ENCODE data around the gene SLC25A25.

The SLC25A25 gene

GRCh38 chr9:128145536-128145935 is 77.5 kb downstream of the SLC25A25 start:
- DNase-seq (ENCODE audit: low read depth in 2 of 2) = no peak

- no peak for DNase-seq (ENCODE audit: low read depth in 2 of 2)
Observed at GRCh38 chr9:128145951-128146351, 77.9 kb downstream of the SLC25A25 start.

- no peak for DNase-seq (ENCODE audit: low read depth in 2 of 2)
Observed at GRCh38 chr9:128146591-128147120, 78.6 kb downstream of the SLC25A25 start.

- DNase-seq (ENCODE audit: low read depth in 2 of 2) = no peak
Observed at GRCh38 chr9:128148509-128149000, 80.5 kb downstream of the SLC25A25 start.

GRCh38 chr9:128149001-128149701 is 81.1 kb downstream of the SLC25A25 start, which contains the start of gene LCN2:
Gene LCN2 (plus strand): TSS chr9:128149453. CDS start chr9:128149526, 73 bp downstream.
- DNase-seq (ENCODE audit: low read depth in 2 of 2) = no peak

GRCh38 chr9:128149951-128150593 is 82.0 kb downstream of the SLC25A25 start:
- no peak for DNase-seq (ENCODE audit: low read depth in 2 of 2)

- peak in 1 of 2 donors; percentile 14 for DNase-seq (ENCODE audit: low read depth in 2 of 2)
Observed at GRCh38 chr9:128150594-128151308, 82.7 kb downstream of the SLC25A25 start.

GRCh38 chr9:128151309-128152132 is 83.5 kb downstream of the SLC25A25 start:
- no peak for DNase-seq (ENCODE audit: low read depth in 2 of 2)

- no peak for DNase-seq (ENCODE audit: low read depth in 2 of 2)
Observed at GRCh38 chr9:128152133-128153059, 84.4 kb downstream of the SLC25A25 start.

GRCh38 chr9:128153060-128153946 is 85.3 kb downstream of the SLC25A25 start:
- DNase-seq (ENCODE audit: low read depth in 2 of 2) = no peak

- DNase-seq (ENCODE audit: low read depth in 2 of 2) = no peak
Observed at GRCh38 chr9:128153947-128154695, 86.1 kb downstream of the SLC25A25 start.

GRCh38 chr9:128155736-128156500 is 87.9 kb downstream of the SLC25A25 start:
- DNase-seq (ENCODE audit: low read depth in 2 of 2) = no peak

Measured in stimulated activated CD8-positive, alpha-beta memory T cell treated with anti-CD3 and anti-CD28 coated beads, Interleukin-2, amount 100 ng/mL, for 48 hours (primary cell).